Liver (tissue), 9 donors: ENCODE measurements around the gene PLCL1. TPM values are rescaled to one million over a fixed set of nuclear protein-coding genes. Genes with fewer than 3 reads are reported as not detected.

Experiments used
- DNase-seq: peaks from one replicate; pipeline ENCODE4 v3.0.0-alpha.2; 2017; ENCODE audit warnings: low spot score
- H3K27ac ChIP-seq, 2 donors: one replicate each; pipeline ENCODE4 v1.7.0; 2013; ENCODE audit warnings: inconsistent platforms in 2 of 2, low read length in 2 of 2, control low read depth in 1 of 2, low read depth in 1 of 2, mild to moderate bottlenecking in 1 of 2
- H3K27me3 ChIP-seq, 4 donors: one replicate each; pipeline versions ENCODE4 v1.6.1 to v1.7.0; 2013; ENCODE audit warnings: low read length in 3 of 4, inconsistent platforms in 1 of 4, mild to moderate bottlenecking in 1 of 4, moderate library complexity in 1 of 4; ENCODE audit not compliant: control insufficient read depth in 4 of 4, insufficient read depth in 4 of 4
- H3K36me3 ChIP-seq, 4 donors: one replicate each; pipeline versions ENCODE4 v1.6.1 to v1.7.0; 2013; ENCODE audit warnings: low read length in 3 of 4, mild to moderate bottlenecking in 3 of 4, low read depth in 1 of 4, moderate library complexity in 1 of 4; ENCODE audit not compliant: control insufficient read depth in 4 of 4, insufficient read depth in 3 of 4
- H3K4me1 ChIP-seq, 4 donors: one replicate each; pipeline versions ENCODE4 v1.6.1 to v1.7.0; 2013; ENCODE audit warnings: low read length in 3 of 4, mild to moderate bottlenecking in 3 of 4, moderate library complexity in 1 of 4; ENCODE audit not compliant: control insufficient read depth in 4 of 4, insufficient read depth in 4 of 4
- H3K4me3 ChIP-seq, 3 donors: one replicate each; pipeline versions ENCODE4 v1.6.1 to v1.7.0; 2013; ENCODE audit warnings: low read length in 3 of 3, control low read depth in 1 of 3, low read depth in 1 of 3, mild to moderate bottlenecking in 1 of 3
- H3K9ac ChIP-seq, 2 donors: one replicate each; pipeline ENCODE4 v1.7.0; 2013; ENCODE audit warnings: low read length in 2 of 2, mild to moderate bottlenecking in 2 of 2, moderate library complexity in 2 of 2, control low read depth in 1 of 2, low read depth in 1 of 2
- H3K9me3 ChIP-seq, 4 donors: one replicate each; pipeline versions ENCODE4 v1.6.1 to v1.7.0; 2013; ENCODE audit warnings: low read length in 3 of 4; ENCODE audit not compliant: control insufficient read depth in 4 of 4
- GABPA ChIP-seq, 2 donors: IDR thresholded peaks in 1 of 2; conservative IDR thresholded peaks in 1 of 2; 2 replicates each; pipeline ENCODE4 v1.6.1; 2016; ENCODE audit warnings: antibody characterized with exemption in 2 of 2, mild to moderate bottlenecking in 1 of 2, moderate library complexity in 1 of 2
- HNF4A ChIP-seq, 2 donors: conservative IDR thresholded peaks; 2 replicates each; pipeline ENCODE4 v1.6.1; 2016; ENCODE audit warnings: antibody characterized with exemption in 2 of 2, mild to moderate bottlenecking in 2 of 2
- HNF4G ChIP-seq: IDR thresholded peaks from 2 replicates; pipeline ENCODE4 v1.6.1; 2016; ENCODE audit warnings: antibody characterized with exemption
- JUND ChIP-seq, 2 donors: IDR thresholded peaks; 2 replicates each; pipeline ENCODE4 v1.6.1; 2016; ENCODE audit warnings: antibody characterized with exemption in 2 of 2
- MAX ChIP-seq: IDR thresholded peaks from 2 replicates; pipeline ENCODE4 v1.6.1; 2016; ENCODE audit warnings: antibody characterized with exemption
- NR2F2 ChIP-seq: IDR thresholded peaks from 2 replicates; pipeline ENCODE4 v1.6.1; 2016; ENCODE audit warnings: antibody characterized with exemption
- RAD21 ChIP-seq, 2 donors: IDR thresholded peaks; 2 replicates each; pipeline ENCODE4 v1.6.1; 2016; ENCODE audit warnings: antibody characterized with exemption in 2 of 2, mild to moderate bottlenecking in 2 of 2
- REST ChIP-seq: IDR thresholded peaks from 2 replicates; pipeline ENCODE4 v1.6.1; 2016; ENCODE audit warnings: antibody characterized with exemption, mild to moderate bottlenecking
- RXRA ChIP-seq, 2 donors: IDR thresholded peaks; 2 replicates each; pipeline ENCODE4 v1.6.1; 2017 to 2018; ENCODE audit warnings: antibody characterized with exemption in 2 of 2, mild to moderate bottlenecking in 1 of 2
- SP1 ChIP-seq: IDR thresholded peaks from 2 replicates; pipeline ENCODE4 v1.6.1; 2018; ENCODE audit warnings: antibody characterized with exemption, mild to moderate bottlenecking
- TAF1 ChIP-seq: conservative IDR thresholded peaks from 2 replicates; pipeline ENCODE4 v1.6.1; 2016; ENCODE audit warnings: antibody characterized with exemption, mild to moderate bottlenecking
- YY1 ChIP-seq: IDR thresholded peaks from 2 replicates; pipeline ENCODE4 v1.6.1; 2016; ENCODE audit warnings: antibody characterized with exemption, mild to moderate bottlenecking
- ZBTB33 ChIP-seq: IDR thresholded peaks from 2 replicates; pipeline ENCODE4 v1.6.1; 2016; ENCODE audit warnings: antibody characterized with exemption
- WGBS: extraction: QIAGEN DNeasy Blood & Tissue Kit; methylation state at CpG from one replicate; pipeline ENCODE4 v1.1.7; 2013; 5-methylcytosine and 5-hydroxymethylcytosine counted together
- polyA plus RNA-seq, 2 donors: library from polyadenylated mRNA; stranded (reverse) in 1 of 2; unstranded in 1 of 2; fragments of 200-250 nt in 1 of 2; fragments of >200 nt in 1 of 2; fragmentation: Nextera tagmentation in 1 of 2; extraction: Ambion mirVana in 1 of 2; gene quantifications; one replicate each; pipeline versions ENCODE4 v1.2.1 to v1.2.3, GENCODE V29; 2013 to 2015
- total RNA-seq, 2 donors: library from RNA; depleted of rRNA; stranded (reverse); fragments of >200 nt; gene quantifications; one replicate each; pipeline ENCODE4 v1.2.3, GENCODE V29; 2014
- TF ChIP-seq, protein P1 (sequence below): IDR thresholded peaks from 2 replicates; pipeline ENCODE4 v1.6.1; 2016; ENCODE audit warnings: antibody characterized with exemption
- donor health status: healthy.
- donor health status: healthy.
- donor health status: healthy.
- donor health status: healthy.
- donor health status: healthy.

Gene PLCL1
- total and polyA plus RNA-seq, 4 donors, result 0.08 to 0.59 (median 0.31) TPM

DNA sequence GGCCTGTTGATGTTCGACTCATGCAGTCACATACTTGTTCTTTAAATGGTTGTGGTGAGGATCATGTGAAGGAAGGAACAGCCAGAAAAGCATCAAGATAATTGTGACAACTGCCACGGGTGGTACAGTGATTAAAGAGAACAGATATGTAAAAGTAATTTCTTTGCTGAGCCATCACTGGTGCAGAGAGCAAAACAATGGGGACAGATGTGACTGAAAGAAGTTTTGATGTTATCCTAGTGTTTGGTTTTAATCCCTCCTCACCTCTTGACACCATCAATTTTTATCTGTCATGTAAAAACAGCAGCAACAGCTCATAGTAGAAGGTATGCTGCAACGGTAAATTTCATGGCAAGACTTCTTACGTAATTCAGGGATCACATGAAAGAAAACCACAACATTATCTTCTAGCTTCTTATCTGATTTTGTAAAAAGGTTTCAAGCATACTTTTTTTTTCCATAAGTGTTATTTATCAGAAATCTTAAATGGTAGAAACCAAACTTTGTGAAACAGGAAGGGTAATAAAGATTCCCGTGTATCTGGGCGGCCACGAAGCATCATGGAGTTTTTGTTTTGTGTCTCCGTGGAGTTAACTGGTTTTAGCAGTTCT lies 65.2 kb downstream of the PLCL1 start:
- Histone ChIP-seq H3K27ac (no peak overlapping the region), H3K4me1 (no peaks in the 10 kb centered on the region), H3K27me3 (no peaks in the 10 kb centered on the region), H3K36me3 (no peaks in the 10 kb centered on the region), H3K9me3 (no peaks in the 10 kb centered on the region), H3K9ac (no peak overlapping the region), H3K4me3 (no peak overlapping the region)
- WGBS, result 75% methylated on average over 8 of the region's 8 CpGs
- TF ChIP-seq YY1, result no peak
- TF ChIP-seq SP1, result no peak
- no peak for TF ChIP-seq TAF1
- TF ChIP-seq GABPA (IDR thresholded peaks at IDR 0.05 in 1 of 2, conservative IDR thresholded peaks at IDR 0.05 in 1 of 2), result no peak
- TF ChIP-seq, protein P1, sequence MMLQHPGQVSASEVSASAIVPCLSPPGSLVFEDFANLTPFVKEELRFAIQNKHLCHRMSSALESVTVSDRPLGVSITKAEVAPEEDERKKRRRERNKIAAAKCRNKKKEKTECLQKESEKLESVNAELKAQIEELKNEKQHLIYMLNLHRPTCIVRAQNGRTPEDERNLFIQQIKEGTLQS, result no peak
- no peak for TF ChIP-seq RAD21 (IDR thresholded peaks at IDR 0.05)
- TF ChIP-seq HNF4A (conservative IDR thresholded peaks at IDR 0.05), result no peak
- no peak for TF ChIP-seq RXRA (IDR thresholded peaks at IDR 0.05)
- TF ChIP-seq JUND (IDR thresholded peaks at IDR 0.05), result no peak
- TF ChIP-seq HNF4G, result no peak
- no peak for TF ChIP-seq ZBTB33
- DNase-seq, result no peak

DNA sequence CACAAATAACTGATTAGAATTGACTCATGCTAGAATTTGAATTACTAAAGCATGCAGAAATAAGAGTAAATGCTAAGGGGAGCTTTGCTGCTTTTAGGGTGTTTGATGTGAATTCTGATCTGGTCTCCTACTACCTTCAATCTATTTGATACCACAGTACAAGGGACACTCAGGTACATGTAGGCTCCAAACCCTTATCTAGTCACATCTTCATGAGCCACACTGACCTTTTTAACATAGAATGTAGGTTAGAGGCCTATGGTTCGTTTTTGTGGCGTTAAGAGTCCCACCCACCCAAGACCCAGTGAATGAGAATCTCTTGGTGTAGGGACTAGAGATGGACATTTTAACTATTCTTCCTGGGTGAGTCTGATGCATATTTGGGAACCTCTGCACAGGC lies 65.7 kb downstream of the PLCL1 start:
- no peak overlapping the region for H3K27ac ChIP-seq
- TF ChIP-seq MAX (no peak), RXRA (IDR thresholded peaks at IDR 0.05) (no peak), SP1 (no peak), HNF4G (no peak), NR2F2 (no peak), REST (no peak), RAD21 (IDR thresholded peaks at IDR 0.05) (no peak), GABPA (IDR thresholded peaks at IDR 0.05 in 1 of 2, conservative IDR thresholded peaks at IDR 0.05 in 1 of 2) (no peak), JUND (IDR thresholded peaks at IDR 0.05) (no peak)
- TF ChIP-seq, protein P1, result no peak
- DNase-seq, result no peak
- 82% methylated on average over 2 of the region's 2 CpGs for WGBS
- H3K36me3 ChIP-seq, result no peaks in the 10 kb centered on the region
- no peak overlapping the region for H3K9ac ChIP-seq
- H3K27me3 ChIP-seq, result no peaks in the 10 kb centered on the region
- H3K9me3 ChIP-seq, result no peaks in the 10 kb centered on the region
- no peak overlapping the region for H3K4me3 ChIP-seq
- no peaks in the 10 kb centered on the region for H3K4me1 ChIP-seq
